HG02938 (cell line): ENCODE measurements around the gene MGAT4C.
"Not testable (repeated sequence)": the region's sequence is repeated elsewhere in the genome, so short reads cannot be mapped to it uniquely, and the experiment has no call there.

Experiments
- ATAC-seq: cut with Tn5 transposase; IDR thresholded peaks from one replicate; pipeline ENCODE4 v1.9.1; 2021; ENCODE audit warnings: mild to moderate bottlenecking, moderate library complexity; ENCODE audit not compliant: unreplicated experiment

Gene MGAT4C

DNA sequence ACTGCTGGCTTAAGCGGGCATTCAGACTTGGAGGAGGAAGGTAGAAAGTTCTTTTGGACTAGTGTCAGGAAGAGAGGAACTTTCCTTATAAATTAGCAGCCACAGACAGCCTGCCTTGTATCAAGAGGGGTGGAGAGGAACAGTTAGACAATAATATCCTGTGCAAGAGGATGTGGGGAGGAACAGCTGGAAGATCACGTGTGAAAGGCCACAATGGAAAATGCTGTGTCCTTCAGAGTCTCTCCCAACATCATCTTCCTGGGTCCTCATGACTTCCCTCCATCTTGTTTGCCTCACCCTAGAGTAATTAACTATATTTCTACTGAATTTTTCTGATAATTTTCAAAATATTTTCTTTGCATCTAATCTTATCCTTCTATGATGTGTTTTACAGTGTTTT, 117.4 kb downstream of the MGAT4C start:
- ATAC-seq = no peak

DNA sequence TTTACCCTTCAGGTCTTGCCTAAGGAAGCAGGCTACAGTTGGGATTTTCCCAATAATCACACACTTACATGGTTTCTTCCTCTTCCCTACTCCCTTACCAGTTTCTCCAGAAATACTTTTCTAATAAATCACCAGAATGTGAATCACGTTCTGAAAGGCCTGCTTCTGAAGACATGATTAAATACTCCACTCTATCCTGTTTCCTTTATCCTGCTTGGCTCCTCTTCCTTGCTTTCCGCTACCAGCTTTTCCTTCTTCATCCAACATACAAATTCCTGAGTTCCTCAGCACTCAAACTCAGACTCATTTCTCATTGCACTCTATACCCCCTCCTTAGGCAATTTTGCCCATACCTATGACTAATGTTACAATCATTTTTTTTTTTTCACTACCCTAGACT, 118.3 kb downstream of the MGAT4C start:
- no peak for ATAC-seq

- no peak for ATAC-seq
Observed at GRCh38 chr12:86134561-86134960, 121.6 kb downstream of the MGAT4C start.

GRCh38 chr12:86126900-86127299, 129.3 kb downstream of the MGAT4C start:
- ATAC-seq = not testable (repeated sequence)

DNA sequence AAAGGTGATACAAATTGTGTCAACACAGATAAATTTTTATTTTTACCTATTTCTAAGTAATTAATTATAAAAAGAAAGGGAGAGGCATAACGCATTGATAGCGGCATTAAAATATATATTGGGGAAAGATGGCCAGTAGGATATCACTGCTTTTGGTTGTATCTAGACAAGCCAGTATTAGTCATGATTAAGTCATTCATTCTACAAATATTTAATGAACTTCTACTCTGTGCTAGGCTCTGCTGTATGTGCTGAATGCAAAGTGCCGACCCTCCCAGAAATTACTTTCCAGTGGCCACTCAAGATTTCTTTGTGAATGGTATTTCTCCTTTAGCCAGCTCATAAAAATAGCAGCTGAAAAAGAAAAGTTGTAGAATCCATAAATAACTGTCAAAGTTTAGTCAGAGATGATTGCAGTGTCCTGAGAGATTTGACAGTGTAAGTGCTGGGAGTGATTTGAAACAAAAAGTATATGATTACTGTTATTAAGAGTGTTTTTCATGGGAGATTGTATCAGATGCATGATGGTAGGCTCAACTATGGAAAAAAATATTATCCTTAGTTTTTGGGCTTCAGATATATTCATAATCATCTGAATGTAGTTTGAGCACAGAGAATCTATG, 133.2 kb downstream of the MGAT4C start:
- no peak for ATAC-seq

- ATAC-seq = no peak
Observed at GRCh38 chr12:86118161-86118560, 138.0 kb downstream of the MGAT4C start.

DNA sequence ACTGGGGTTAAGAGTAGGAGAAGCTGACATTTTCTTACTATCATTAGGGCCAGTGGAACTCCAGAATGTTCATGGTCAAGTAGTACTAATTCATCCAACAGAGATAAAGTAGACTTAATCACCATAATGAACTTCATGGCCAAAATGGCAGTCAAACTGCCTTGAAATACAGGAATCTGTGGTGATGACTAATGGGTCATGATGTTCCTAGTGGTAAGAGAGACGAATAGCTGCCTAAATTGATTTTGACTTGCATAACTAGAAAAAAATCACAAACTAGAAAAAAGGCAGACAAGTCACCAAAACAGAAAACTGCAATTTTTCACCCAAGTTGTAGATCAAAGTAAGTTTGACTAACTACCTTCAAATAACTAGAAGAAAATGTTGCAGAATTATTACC, 138.5 kb downstream of the MGAT4C start:
- ATAC-seq = no peak

DNA sequence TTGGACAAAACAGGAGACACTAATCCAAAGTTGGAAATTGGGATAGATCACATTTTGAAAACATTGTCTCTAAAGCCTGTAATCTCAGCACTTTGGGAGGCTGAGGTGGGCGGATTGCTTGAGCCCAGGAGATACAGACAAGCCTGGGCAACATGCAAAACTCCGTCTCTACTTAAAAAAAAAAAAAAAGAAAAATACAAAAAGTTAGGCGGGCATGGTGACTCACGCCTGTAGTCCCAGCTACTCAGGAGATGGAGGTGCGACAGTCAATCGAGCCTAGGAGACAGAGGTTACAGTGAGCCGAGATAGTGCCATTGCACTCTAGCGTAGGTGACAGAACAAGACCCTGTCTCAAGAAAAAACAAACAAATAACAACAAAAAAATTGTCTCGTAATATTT, 152.1 kb downstream of the MGAT4C start:
- no peak for ATAC-seq

DNA sequence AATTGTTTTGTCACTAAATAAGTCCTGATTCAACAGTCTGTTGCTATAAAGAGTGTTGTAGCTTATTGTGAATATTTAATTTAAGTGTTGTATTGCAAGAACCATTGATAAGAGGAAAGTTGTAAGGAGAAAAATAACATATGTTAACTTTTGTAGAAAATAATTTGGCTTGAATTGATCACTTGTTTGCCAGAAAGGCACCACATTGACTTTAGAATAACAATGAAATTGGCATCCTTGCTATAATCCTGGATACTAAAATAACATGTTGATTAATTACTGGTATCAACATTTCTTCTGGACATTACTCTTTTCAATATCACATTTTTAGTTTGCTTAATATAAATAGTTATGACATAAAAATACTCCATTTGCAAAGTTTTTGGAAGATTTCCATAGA, 159.0 kb downstream of the MGAT4C start:
- no peak for ATAC-seq

- ATAC-seq = no peak
Observed at GRCh38 chr12:86091681-86092080, 164.5 kb downstream of the MGAT4C start.

DNA sequence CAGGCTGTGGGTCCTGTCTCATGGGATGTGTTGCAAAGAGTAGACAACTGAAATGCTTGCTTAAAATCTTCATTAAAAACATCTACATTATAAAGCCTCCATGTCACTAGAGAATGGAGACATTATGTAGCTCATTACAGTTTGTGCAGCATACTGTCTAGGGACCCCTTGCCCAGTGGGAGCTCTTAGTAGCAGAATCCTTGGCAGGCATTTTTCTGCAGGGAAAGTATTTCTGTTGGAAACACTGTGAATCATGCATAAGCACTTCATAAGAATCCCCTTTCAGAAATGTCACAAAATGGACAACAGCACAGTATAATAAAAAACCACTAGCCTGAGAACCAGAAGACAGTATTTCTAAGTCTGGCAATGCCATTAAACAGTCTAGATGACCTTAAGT, 174.3 kb downstream of the MGAT4C start:
- ATAC-seq = no peak

DNA sequence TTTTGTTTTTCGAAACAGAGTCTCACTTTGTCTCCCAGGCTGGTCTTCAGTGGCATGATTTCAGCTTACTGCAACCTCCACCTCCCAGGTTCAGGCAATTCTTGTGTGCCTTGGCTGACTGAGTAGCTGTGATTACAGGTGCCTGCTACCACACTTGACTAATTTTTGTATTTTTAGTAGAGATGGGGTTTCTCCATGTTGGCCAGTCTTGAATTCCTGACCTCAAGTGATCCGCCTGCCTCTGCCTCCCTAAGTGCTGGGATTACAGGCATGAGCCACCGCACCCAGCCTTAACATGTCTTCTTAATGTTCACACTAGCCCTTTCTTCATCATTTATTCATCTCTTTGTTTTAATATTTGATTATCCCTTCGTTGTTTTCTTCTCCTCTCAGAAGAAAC, 197.1 kb downstream of the MGAT4C start:
- not testable (repeated sequence) for ATAC-seq

GRCh38 chr12:86057092-86057845, 198.9 kb downstream of the MGAT4C start:
- ATAC-seq = no peak

DNA sequence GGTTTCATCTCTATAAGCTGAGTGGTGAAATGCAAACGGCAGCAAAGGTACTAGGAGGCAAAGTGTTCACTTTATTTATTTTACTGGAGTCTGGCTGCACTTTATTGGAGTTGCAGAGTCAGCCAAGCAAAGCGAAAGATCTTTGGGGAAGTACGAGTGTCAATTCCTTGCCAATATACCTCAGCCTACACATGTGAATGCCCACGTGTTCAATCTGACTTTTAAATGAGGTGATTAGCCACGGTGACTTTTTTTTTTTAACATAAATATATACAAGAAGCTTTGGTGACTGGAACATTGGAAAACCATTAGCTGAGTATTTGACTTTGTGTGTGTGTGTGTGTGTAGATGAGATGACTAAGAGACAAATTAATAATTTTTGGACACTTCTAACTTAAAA, 203.3 kb downstream of the MGAT4C start:
- no peak for ATAC-seq

- no peak for ATAC-seq
Observed at GRCh38 chr12:86050010-86050409, 206.2 kb downstream of the MGAT4C start.

DNA sequence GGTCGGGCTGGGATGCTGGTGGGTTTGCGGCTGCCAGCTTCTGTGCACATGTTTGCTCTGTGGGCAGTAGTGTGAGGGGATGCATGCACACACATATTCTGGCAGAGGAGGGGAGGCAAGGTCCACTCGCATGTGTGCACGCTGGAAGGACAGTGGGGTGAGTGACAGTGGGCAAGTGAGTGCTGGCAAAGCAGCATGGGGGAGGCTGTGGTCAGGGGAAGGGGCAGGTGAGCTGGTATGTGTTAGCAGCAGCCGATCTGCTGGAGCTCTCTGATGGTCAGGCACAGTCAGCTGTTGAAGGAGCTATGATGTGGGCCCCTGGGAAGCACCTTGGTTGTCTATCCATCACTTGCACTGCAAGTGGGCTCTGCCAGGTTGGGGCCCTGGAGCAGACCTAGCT, 211.8 kb downstream of the MGAT4C start:
- no peak for ATAC-seq

GRCh38 chr12:86042062-86042461, 214.1 kb downstream of the MGAT4C start:
- ATAC-seq = no peak

DNA sequence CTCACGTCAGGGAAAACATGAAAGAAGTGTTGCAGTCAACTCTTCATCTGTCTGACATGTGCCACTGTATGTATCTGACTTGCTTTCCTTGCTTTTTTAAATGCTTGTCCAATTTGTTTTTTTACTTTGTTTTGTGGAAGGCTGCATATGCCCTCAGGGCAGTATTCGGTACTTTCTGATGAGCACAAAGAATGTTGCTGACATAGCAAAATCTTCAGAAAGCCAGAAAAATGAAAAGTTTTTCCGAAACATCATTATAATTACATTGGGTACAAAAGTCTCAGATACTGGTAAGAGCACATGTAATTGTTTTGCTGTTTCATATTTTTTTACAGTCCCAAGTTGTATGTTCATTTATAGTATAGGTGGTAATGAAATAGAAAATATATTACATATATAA, 237.8 kb downstream of the MGAT4C start:
- ATAC-seq = no peak

DNA sequence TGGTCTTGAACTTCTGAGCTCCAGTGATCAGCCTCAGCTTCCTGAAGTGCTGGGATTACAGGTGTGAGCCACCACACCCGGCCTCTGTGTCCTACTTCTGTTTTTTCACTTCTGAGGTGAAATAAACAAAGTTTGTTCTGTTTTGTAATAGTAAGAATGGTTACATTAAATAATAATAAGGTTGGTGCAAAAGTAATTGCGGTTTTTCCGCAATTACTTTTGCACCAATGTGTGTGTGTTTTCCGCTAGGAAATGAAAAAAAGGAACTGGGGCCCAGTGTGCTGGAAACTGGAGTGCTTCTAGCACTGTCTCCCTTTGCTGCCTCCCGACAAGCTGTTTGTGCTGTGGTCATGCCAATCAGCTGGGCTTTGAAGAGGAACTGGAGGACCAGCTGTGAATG, 241.2 kb downstream of the MGAT4C start:
- ATAC-seq = no peak

- ATAC-seq = no peak
Observed at GRCh38 chr12:86006727-86007126, 249.5 kb downstream of the MGAT4C start.

- ATAC-seq = no peak
Observed at GRCh38 chr12:85998074-85998473, 258.1 kb downstream of the MGAT4C start.

DNA sequence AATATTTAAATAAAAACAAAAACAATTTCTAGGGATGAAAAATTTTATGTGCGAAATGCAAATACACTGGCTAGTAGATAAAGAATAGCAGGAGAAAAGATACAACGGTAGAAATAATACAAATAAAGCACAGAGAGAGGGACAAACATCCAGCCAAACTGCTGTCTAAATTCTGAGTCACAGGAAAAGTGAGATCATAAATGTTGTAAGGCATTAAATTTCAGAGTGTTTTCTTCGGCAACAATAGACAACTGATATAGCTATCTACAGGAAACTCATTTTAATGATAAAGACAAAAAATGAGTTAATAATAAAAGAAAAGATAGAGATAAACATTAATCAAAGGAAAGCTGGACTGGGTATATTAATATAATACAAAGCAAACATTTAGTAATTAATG, 259.9 kb downstream of the MGAT4C start:
- ATAC-seq = no peak

- no peak for ATAC-seq
Observed at GRCh38 chr12:85993746-85994145, 262.4 kb downstream of the MGAT4C start.
